ES-I3 (cell line): ENCODE measurements around the gene ATP13A4.

Experiments used
- H3K36me3 ChIP-seq: 2 replicates; pipeline ENCODE4 v1.6.1; 2013; ENCODE audit warnings: mild to moderate bottlenecking, low read length, control low read depth, moderate library complexity; ENCODE audit not compliant: insufficient read depth
- H3K4me1 ChIP-seq: 2 replicates; pipeline ENCODE4 v1.6.1; 2013; ENCODE audit warnings: mild to moderate bottlenecking, control low read depth, low read length; ENCODE audit not compliant: insufficient read depth
- H3K9ac ChIP-seq: 2 replicates; pipeline ENCODE4 v1.6.1; 2013; ENCODE audit warnings: low read depth, mild to moderate bottlenecking, low read length, moderate library complexity
- H3K9me3 ChIP-seq: 2 replicates; pipeline ENCODE4 v1.6.1; 2013; ENCODE audit warnings: mild to moderate bottlenecking, low read length, moderate library complexity; ENCODE audit not compliant: control insufficient read depth, insufficient read depth

Gene ATP13A4

GRCh38 chr3:193573403-193574191, 18.9 kb upstream of the ATP13A4 start:
- no peaks in the 10 kb centered on the region for H3K9me3 ChIP-seq
- H3K36me3 ChIP-seq: no peaks in the 10 kb centered on the region
- no peak overlapping the region for H3K9ac ChIP-seq
- peaks cover 8% of the 10 kb centered on the region for H3K4me1 ChIP-seq

DNA sequence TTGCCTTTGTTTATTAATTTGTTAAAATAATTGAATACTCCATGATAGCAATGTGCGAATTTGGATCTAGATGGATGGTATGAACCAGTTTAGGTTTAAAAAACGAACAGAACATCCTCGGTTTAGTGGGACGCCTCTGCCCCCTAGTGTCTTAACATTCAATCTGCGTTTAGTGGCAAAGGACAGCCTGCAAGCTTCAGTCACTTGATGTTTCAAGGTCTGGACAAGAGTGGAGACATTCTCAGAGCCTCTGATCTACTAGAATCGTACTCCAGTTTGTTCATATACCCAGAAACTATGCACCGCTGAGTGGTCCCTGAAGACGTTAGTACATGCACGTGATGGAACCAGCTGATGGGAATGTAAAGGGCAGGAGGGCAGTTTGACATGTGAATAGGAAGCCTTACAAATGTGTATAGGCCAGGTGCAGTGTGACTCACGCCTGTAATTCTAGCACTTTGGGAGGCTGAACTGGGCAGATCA, 17.8 kb upstream of the ATP13A4 start:
- H3K4me1 ChIP-seq: peaks cover 8% of the 10 kb centered on the region
- H3K9ac ChIP-seq: no peak overlapping the region
- no peaks in the 10 kb centered on the region for H3K9me3 ChIP-seq
- no peaks in the 10 kb centered on the region for H3K36me3 ChIP-seq

DNA sequence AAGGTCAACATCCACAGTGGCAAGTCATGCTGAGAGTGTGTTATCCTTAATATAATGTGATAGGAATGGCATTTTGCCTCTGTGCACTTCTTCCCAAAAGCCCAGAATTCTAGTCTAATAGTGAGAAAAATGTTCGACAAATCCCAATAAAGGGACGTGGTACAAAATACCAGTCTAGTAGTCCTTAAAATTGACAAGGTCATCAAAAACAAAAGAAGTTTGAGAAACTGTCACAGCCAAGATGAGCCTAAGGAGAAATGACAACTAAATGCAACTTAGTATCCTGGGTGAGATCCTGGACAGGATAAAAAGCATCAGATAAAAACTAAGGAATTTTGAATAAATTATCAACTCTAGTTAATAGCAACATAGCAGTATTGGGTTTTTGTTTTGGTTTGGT, 14.4 kb upstream of the ATP13A4 start:
- Histone ChIP-seq H3K9me3 (no peaks in the 10 kb centered on the region), H3K4me1 (peaks cover 3% of the 10 kb centered on the region), H3K36me3 (no peaks in the 10 kb centered on the region), H3K9ac (no peak overlapping the region)

- Histone ChIP-seq H3K4me1 (no peaks in the 10 kb centered on the region), H3K36me3 (no peaks in the 10 kb centered on the region), H3K9me3 (no peaks in the 10 kb centered on the region), H3K9ac (no peak overlapping the region)
Measured at GRCh38 chr3:193564012-193564411, 9.3 kb upstream of the ATP13A4 start.

- no peak overlapping the region for H3K9ac ChIP-seq
- no peaks in the 10 kb centered on the region for H3K4me1 ChIP-seq
- H3K36me3 ChIP-seq: no peaks in the 10 kb centered on the region
- H3K9me3 ChIP-seq: no peaks in the 10 kb centered on the region
Measured at GRCh38 chr3:193563426-193563825, 8.7 kb upstream of the ATP13A4 start.

GRCh38 chr3:193560870-193561269, 6.2 kb upstream of the ATP13A4 start:
- Histone ChIP-seq H3K36me3 (no peaks in the 10 kb centered on the region), H3K4me1 (no peaks in the 10 kb centered on the region), H3K9me3 (no peaks in the 10 kb centered on the region), H3K9ac (no peak overlapping the region)

DNA sequence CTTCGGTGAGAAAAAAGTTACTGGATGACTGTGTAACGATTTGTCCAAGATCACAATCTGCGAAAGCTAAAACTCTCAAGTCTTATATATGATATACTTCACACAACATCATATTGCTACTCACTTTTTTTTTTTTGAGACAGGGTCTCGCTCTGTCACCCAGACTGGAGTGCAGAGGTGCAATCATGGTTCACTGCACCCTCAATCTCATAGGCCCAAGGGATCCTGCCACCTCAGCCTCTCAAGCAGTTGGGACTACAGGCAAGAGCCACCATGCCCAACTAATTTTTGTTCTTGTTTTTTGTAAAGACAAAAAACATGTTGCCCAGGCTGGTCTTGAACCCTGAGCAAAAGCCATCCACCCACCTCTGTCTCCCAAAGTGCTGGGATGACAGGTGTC, 5.4 kb upstream of the ATP13A4 start:
- no peaks in the 10 kb centered on the region for H3K9me3 ChIP-seq
- H3K9ac ChIP-seq: no peak overlapping the region
- H3K4me1 ChIP-seq: 0 out of 2 replicates have a peak, but pooled peaks cover 1% of the 10 kb centered on the region
- H3K36me3 ChIP-seq: no peaks in the 10 kb centered on the region

DNA sequence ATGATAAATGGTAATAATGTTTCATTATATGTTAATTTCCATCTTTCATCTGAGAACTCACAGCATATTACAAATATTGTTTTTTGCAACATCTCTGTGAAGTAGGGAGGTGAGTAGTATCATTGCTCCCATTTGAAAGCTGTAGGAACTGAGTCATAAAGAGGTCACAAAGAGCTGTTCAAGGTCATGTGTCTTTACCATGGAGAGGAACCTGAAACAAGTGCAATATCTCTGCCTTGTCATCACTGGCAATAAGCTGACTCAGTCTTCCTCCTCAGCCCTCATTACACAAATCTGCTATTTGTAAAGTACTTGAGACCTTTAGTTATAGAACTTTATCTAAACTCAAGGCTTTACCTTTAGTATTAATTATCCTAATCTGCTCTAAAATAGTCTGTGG, 4.4 kb upstream of the ATP13A4 start:
- 0 out of 2 replicates have a peak, but pooled peaks cover 5% of the 10 kb centered on the region for H3K4me1 ChIP-seq

GRCh38 chr3:193556841-193557240, 2.1 kb upstream of the ATP13A4 start:
- H3K9ac ChIP-seq: no peak overlapping the region
- no peaks in the 10 kb centered on the region for H3K36me3 ChIP-seq
- 0 out of 2 replicates have a peak, but pooled peaks cover 5% of the 10 kb centered on the region for H3K4me1 ChIP-seq
- no peaks in the 10 kb centered on the region for H3K9me3 ChIP-seq

More for the DNA sequence above, 4.4 kb upstream of the ATP13A4 start:
- Histone ChIP-seq H3K36me3 (no peaks in the 10 kb centered on the region), H3K9me3 (no peaks in the 10 kb centered on the region), H3K9ac (no peak overlapping the region)

- H3K36me3 ChIP-seq: no peaks in the 10 kb centered on the region
- H3K9me3 ChIP-seq: no peaks in the 10 kb centered on the region
- H3K4me1 ChIP-seq: 0 out of 2 replicates have a peak, but pooled peaks cover 5% of the 10 kb centered on the region
- H3K9ac ChIP-seq: no peak overlapping the region
Measured at GRCh38 chr3:193553586-193553985, 1.1 kb downstream of the ATP13A4 start.

DNA sequence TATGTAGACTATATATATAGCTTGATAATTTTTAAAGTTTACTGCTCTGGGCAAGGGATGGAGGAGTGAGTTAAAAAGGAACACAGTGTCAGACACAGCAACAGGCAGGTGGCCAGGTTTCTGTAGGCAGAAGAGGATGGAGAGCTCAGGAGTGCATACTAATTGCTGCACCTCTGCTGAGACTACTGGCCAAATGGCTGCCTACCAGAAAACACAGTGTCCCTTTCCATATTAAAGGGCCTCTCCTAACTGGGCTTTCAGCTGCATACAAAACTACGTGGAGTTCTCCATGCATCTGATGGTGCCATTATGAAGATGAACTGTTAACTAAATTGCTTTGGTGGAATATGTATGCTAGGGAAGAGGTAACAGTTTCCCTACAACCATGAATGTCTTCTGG, 1.8 kb downstream of the ATP13A4 start:
- Histone ChIP-seq H3K9ac (no peak overlapping the region), H3K36me3 (no peaks in the 10 kb centered on the region), H3K4me1 (0 out of 2 replicates have a peak, but pooled peaks cover 5% of the 10 kb centered on the region), H3K9me3 (no peaks in the 10 kb centered on the region)

DNA sequence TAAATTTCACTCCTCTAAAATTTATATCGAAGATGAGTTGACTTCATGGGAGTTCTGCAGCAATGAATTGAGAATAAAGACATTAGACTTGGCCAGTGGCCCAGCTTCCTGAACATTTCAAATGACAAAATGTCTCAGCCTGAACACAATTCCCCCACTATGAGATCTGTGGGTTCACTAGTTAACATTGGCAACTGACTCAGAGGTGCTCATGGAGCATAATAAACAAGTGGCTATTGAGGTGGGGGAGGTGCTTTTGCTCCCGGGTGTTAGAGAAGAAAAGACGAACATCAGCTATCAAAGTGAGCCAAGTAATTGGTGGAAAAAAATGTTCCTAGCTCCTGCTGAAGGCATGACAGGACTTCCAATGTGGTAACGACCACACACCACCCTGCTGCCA, 6.3 kb downstream of the ATP13A4 start:
- Histone ChIP-seq H3K4me1 (no peaks in the 10 kb centered on the region), H3K36me3 (no peaks in the 10 kb centered on the region), H3K9me3 (no peaks in the 10 kb centered on the region; the same call in 1 of the 2 replicates), H3K9ac (no peak overlapping the region)

GRCh38 chr3:193546129-193546528, 8.6 kb downstream of the ATP13A4 start:
- H3K9ac ChIP-seq: no peak overlapping the region
- no peaks in the 10 kb centered on the region for H3K4me1 ChIP-seq
- H3K36me3 ChIP-seq: no peaks in the 10 kb centered on the region
- no peaks in the 10 kb centered on the region; the same call in 1 of the 2 replicates for H3K9me3 ChIP-seq

DNA sequence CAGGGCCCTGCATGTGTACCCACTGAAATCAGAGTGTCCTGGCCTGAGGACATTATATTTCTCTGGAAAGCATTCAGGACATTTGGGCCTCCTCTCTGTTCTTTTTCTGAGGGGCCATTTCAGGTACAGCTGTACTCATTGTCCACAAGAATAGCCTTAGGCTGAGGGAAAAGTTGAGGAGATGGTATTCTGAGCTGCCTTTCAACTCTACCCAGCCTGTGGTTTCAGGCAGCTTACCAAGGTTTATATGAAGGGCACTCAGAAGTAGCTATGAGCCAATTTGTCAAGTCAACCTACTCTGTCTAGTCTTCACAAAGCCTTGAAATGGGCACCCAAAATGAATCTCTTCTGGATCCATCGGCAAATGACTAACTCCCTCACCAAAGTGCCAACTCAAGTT, 9.4 kb downstream of the ATP13A4 start:
- H3K4me1 ChIP-seq: no peaks in the 10 kb centered on the region
- H3K9me3 ChIP-seq: no peaks in the 10 kb centered on the region; the same call in 1 of the 2 replicates
- H3K9ac ChIP-seq: no peak overlapping the region
- no peaks in the 10 kb centered on the region for H3K36me3 ChIP-seq

DNA sequence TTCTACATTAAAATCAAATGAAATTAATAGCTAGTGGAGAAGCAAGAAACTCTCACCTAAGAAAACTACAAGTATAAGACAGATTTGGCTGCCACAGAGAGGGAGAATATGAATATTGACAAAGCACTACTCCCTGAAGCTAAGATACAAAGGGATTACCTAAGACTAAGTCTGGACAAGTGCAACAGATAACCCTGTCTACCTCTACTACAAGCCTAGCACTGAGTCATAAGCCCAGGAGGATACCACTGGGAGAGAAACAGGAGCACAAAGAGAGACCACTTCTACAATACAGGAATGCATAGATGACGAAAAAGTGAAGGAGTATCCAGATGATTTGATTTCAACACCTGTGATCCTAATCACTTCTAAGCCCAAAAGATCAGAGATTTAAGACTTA, 10.4 kb downstream of the ATP13A4 start:
- Histone ChIP-seq H3K9me3 (no peaks in the 10 kb centered on the region; the same call in 1 of the 2 replicates), H3K9ac (no peak overlapping the region), H3K4me1 (no peaks in the 10 kb centered on the region), H3K36me3 (no peaks in the 10 kb centered on the region)
